HEK293 (cell line): ENCODE data around the gene LRRN1.

Source experiments
- CTCF ChIP-seq: fragments of 450-650 bp; formaldehyde crosslinking; IDR thresholded peaks from 2 replicates; pipeline ENCODE4 v1.5.1; 2016; ENCODE audit warnings: missing biosample characterization, missing genetic modification characterization
- GLI2 ChIP-seq: fragments of 450-650 bp; formaldehyde crosslinking; IDR thresholded peaks from 2 replicates; pipeline ENCODE4; 2017; ENCODE audit warnings: missing biosample characterization, missing genetic modification characterization, low read depth, borderline replicate concordance
- PRDM10 ChIP-seq: fragments of 450-650 bp; formaldehyde crosslinking; IDR thresholded peaks from 2 replicates; pipeline ENCODE4 v1.5.1; 2016; ENCODE audit warnings: missing biosample characterization, missing genetic modification characterization
- SP2 ChIP-seq: fragments of 450-650 bp; formaldehyde crosslinking; IDR thresholded peaks from 2 replicates; pipeline ENCODE4 v1.5.1; 2016; ENCODE audit warnings: missing biosample characterization, missing genetic modification characterization
- TRIM28 ChIP-seq: IDR thresholded peaks from 2 replicates; pipeline ENCODE4 v1.6.1; 2011; ENCODE audit warnings: low read length, control low read depth, borderline replicate concordance

- TF ChIP-seq GLI2 (tag by site-specific recombination) (no peak), SP2 (no peak), CTCF (tag by site-specific recombination) (no peak), PRDM10 (tag by site-specific recombination) (no peak), TRIM28 (no peak)
These were observed 27.3 kb downstream of the LRRN1 start for GRCh38 chr3:3826521-3826920.
